Measurements from ENCODE around the gene LIN28B. TPM values are rescaled to one million over a fixed set of nuclear protein-coding genes. Genes with fewer than 3 reads are reported as not detected.
"Not testable (repeated sequence)": the region's sequence is repeated elsewhere in the genome, so short reads cannot be mapped to it uniquely, and the experiment has no call there.

LIN28B gene
- total RNA-seq, 4 donors from 2014 or later: not detected

DNA sequence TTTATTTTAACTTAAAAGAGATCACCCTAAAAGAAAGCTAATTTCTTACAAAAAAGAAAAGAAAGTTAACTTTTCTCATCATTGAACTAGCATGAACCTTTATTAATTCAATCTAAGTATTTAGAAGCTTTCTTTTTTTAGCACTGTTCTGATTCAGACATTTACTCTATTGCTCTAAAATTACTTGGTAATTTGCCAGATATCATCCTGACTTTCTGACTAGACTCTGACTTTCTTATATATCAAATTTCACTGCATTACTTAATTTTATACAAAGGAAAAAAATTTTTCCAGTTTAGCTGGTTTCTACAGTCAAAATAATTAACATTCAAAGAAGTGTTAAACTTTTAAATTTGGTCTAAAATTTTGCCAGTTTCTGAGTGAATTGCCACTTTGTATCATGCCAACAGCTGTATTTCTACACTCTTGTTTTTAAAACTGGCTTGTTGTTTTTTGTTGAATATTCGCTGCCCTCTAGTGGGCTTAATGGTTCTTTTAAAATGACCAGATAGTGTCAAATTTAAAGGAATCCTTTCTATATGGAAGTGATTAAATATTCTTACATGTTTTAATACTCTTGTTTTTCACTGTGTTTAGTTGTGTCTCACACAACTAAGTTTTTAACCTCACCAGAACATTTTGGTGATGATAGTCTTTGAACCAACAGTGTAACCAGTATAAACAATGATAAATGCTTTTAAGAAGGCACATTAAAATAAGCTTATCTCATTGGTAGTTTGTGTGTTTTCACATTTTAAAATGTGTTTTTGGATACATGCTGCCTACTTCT, 120.9 kb downstream of the LIN28B start:
- ATAC-seq (ENCODE audit: low FRiP score) (peak; percentile 71), DNase-seq (ENCODE audit: low spot score) (no peak)
- TF ChIP-seq, protein P1, sequence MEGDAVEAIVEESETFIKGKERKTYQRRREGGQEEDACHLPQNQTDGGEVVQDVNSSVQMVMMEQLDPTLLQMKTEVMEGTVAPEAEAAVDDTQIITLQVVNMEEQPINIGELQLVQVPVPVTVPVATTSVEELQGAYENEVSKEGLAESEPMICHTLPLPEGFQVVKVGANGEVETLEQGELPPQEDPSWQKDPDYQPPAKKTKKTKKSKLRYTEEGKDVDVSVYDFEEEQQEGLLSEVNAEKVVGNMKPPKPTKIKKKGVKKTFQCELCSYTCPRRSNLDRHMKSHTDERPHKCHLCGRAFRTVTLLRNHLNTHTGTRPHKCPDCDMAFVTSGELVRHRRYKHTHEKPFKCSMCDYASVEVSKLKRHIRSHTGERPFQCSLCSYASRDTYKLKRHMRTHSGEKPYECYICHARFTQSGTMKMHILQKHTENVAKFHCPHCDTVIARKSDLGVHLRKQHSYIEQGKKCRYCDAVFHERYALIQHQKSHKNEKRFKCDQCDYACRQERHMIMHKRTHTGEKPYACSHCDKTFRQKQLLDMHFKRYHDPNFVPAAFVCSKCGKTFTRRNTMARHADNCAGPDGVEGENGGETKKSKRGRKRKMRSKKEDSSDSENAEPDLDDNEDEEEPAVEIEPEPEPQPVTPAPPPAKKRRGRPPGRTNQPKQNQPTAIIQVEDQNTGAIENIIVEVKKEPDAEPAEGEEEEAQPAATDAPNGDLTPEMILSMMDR (IDR thresholded peaks at IDR 0.05): no peak

DNA sequence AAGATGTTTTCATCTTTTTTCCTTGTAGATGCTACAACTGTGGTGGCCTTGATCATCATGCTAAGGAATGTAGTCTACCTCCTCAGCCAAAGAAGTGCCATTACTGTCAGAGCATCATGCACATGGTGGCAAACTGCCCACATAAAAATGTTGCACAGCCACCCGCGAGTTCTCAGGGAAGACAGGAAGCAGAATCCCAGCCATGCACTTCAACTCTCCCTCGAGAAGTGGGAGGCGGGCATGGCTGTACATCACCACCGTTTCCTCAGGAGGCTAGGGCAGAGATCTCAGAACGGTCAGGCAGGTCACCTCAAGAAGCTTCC, 121.4 kb downstream of the LIN28B start:
- DNase-seq (ENCODE audit: low spot score) (no peak), ATAC-seq (ENCODE audit: low FRiP score) (no peak)
- TF ChIP-seq, protein P1 (IDR thresholded peaks at IDR 0.05): no peak

DNA sequence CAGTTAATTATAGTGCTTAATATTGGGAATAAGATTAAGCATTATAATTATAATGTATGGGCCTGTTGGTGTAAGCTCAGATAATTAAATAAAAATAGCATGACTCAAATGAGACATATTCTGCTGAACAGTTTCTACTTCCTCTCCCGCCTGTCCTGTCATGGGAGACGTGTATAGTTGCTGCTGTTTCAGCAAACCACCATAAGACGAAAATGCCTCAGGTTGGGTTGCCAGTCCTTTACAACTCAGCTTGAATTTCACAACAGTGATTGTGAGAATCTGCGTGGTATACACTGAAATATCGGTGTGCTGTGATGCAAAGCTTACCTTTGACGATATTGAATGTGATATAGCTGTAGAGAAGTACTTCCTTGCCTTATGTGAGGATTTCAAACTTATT, 123.4 kb downstream of the LIN28B start:
- TF ChIP-seq, protein P1 (IDR thresholded peaks at IDR 0.05): no peak
- no peak for DNase-seq (ENCODE audit: low spot score)
- ATAC-seq (ENCODE audit: low FRiP score): no peak

DNA sequence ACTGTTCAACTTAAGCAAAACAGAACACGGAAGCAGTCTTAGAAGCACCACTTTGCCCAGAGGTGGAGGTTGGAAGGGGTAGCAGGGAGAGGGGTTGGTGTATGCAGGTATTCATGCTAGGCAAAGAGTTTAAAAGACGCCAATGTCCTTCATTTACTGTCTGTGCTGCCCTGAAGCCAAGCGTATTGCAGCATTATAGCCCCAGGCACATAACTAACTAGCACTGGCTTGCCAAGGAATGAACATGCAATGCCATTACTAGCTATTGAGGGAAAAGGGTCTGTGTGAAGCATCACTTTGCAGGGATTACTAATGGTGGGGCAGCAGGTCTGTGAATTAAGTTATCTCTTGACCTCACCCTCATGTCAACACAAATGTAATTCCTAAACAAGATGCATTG, 124.8 kb downstream of the LIN28B start:
- ATAC-seq (ENCODE audit: low FRiP score); DNase-seq (ENCODE audit: low spot score): not testable (repeated sequence)

DNA sequence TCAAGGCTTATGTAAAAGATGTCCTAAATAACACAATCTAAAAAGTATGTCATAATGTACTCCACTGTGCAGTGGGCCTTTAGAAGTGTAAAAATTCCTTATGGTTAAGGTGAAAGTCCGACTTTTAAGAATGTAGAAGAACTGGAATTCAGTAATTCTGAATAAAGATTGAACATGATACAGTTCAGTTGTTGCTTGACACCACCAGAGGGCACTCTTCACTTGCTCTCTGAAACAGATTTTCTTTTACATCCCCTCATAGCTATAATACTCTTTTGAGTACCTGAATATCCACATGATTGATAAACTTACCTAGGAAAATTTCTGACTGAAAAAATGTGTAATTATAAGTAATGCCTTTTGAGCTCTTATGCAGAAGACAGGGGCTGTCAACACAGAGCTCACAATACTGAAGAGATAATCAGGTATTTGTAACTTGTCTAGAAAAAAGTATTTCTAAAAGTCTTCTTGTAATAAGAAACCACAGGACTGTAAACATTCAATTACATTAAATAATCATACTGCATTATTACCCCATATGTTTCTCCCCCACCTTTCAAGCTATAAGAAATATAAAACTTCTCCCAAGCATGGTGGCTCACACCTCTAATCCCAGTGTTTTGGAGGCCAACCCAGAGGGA, 130.8 kb downstream of the LIN28B start:
- TF ChIP-seq, protein P1 (IDR thresholded peaks at IDR 0.05): no peak
- ATAC-seq (ENCODE audit: low FRiP score) (no peak), DNase-seq (ENCODE audit: low spot score) (no peak)

DNA sequence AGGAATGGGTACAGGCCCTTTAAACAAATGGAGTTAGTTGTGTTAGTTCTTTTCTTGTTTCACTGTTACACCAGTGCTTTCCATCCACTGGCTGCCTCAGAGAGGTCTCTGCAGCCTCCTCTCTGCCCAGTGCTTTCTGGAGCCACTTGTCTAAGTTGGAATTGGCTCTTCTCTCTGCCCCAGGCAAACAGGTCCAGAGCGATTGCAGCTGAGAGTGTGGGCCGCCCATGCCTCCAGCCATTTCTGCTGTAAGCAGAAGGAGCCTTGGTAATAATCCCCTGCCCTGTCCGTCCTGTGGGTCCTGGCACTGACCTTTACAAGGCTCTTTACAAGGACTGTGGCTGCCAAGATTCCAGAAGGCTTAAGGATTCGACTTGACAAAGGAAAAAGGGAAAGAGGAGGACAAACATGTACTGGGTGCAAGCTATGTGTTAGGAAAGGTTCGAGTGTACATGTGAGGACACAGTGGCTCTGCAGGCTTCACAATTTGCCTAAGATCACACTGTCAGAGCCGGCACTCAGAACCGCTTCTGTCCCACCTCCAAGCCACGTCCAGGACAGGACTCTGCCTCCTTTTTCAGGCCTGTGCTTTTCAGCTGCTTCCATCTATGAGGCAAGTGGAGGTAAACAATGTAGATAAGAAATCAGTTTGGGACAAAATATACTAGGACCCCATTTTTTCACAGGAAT, 134.4 kb downstream of the LIN28B start:
- no peak for DNase-seq (ENCODE audit: low spot score)
- TF ChIP-seq, protein P1 (IDR thresholded peaks at IDR 0.05): no peak
- ATAC-seq (ENCODE audit: low FRiP score): no peak

DNA sequence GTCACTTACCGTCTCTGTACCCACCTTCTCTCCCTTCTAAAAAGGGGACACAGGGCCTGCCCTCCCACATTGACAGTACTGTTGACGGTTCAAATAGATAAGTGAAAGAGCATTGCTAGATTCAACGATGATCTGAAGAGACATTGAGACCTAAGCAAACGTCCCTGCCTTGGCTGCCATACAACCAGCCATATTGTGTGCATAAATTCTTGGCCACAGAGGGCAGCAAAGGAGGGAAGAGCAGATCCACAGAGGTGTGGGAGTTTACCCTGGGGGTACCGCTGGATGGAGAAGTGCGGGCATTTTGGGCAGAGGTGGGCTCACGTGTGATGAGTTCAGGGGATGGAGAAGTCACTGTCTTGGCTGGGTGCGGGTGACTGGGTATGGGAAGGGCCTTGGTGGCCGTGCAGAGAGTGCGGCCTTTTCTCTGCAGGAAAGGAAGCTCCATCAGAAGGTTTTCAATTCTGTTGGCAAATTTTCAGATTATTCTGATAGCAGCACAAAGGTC, 137.3 kb downstream of the LIN28B start:
- DNase-seq (ENCODE audit: low spot score) (no peak), ATAC-seq (ENCODE audit: low FRiP score) (no peak)
- TF ChIP-seq, protein P1 (IDR thresholded peaks at IDR 0.05): no peak
